GM18520 (cell line): ENCODE measurements around the gene CACNA2D3.

Experiments used
- ATAC-seq: cut with Tn5 transposase; IDR thresholded peaks from one replicate; pipeline ENCODE4 v1.9.1; 2021; ENCODE audit not compliant: unreplicated experiment

Gene CACNA2D3

GRCh38 chr3:54518011-54518675 lies 395.8 kb downstream of the CACNA2D3 start:
- no peak for ATAC-seq

GRCh38 chr3:54519493-54519892 lies 397.1 kb downstream of the CACNA2D3 start:
- no peak for ATAC-seq

GRCh38 chr3:54520060-54520459 lies 397.7 kb downstream of the CACNA2D3 start:
- ATAC-seq: no peak

- ATAC-seq: no peak
Measured at GRCh38 chr3:54527521-54527920, 405.2 kb downstream of the CACNA2D3 start.

- ATAC-seq: no peak
Measured at GRCh38 chr3:54527953-54528352, 405.6 kb downstream of the CACNA2D3 start.

GRCh38 chr3:54528668-54529067 lies 406.3 kb downstream of the CACNA2D3 start:
- ATAC-seq: no peak

- ATAC-seq: no peak
Measured at GRCh38 chr3:54530091-54530490, 407.7 kb downstream of the CACNA2D3 start.

GRCh38 chr3:54530944-54531343 lies 408.6 kb downstream of the CACNA2D3 start:
- no peak for ATAC-seq

- ATAC-seq: no peak
Measured at GRCh38 chr3:54531741-54532140, 409.4 kb downstream of the CACNA2D3 start.

GRCh38 chr3:54533856-54534255 lies 411.5 kb downstream of the CACNA2D3 start:
- no peak for ATAC-seq

- no peak for ATAC-seq
Measured at GRCh38 chr3:54535619-54536018, 413.3 kb downstream of the CACNA2D3 start.

- ATAC-seq: no peak
Measured at GRCh38 chr3:54536450-54536849, 414.1 kb downstream of the CACNA2D3 start.

GRCh38 chr3:54537506-54537905 lies 415.2 kb downstream of the CACNA2D3 start:
- no peak for ATAC-seq

- ATAC-seq: no peak
Measured at GRCh38 chr3:54538346-54538745, 416.0 kb downstream of the CACNA2D3 start.

- ATAC-seq: no peak
Measured at GRCh38 chr3:54541369-54541768, 419.0 kb downstream of the CACNA2D3 start.

- no peak for ATAC-seq
Measured at GRCh38 chr3:54543446-54543845, 421.1 kb downstream of the CACNA2D3 start.

GRCh38 chr3:54547051-54547450 lies 424.7 kb downstream of the CACNA2D3 start:
- no peak for ATAC-seq

GRCh38 chr3:54547846-54548245 lies 425.5 kb downstream of the CACNA2D3 start:
- no peak for ATAC-seq

GRCh38 chr3:54549607-54550220 lies 427.4 kb downstream of the CACNA2D3 start:
- ATAC-seq: no peak

- no peak for ATAC-seq
Measured at GRCh38 chr3:54550221-54550977, 428.0 kb downstream of the CACNA2D3 start.

GRCh38 chr3:54556630-54557029 lies 434.3 kb downstream of the CACNA2D3 start:
- ATAC-seq: no peak
